HEK293 (cell line): Measurements from ENCODE around the gene CAB39.

Source experiments
- CTCF ChIP-seq: fragments of 450-650 bp; formaldehyde crosslinking; IDR thresholded peaks from 2 replicates; pipeline ENCODE4 v1.5.1; 2016; ENCODE audit warnings: missing biosample characterization, missing genetic modification characterization
- HOXA7 ChIP-seq: sonication (generic); formaldehyde crosslinking; IDR thresholded peaks from 2 replicates; pipeline ENCODE4 v1.8.1; 2022; ENCODE audit warnings: missing genetic modification reagents, borderline replicate concordance
- REST ChIP-seq: fragments of 450-650 bp; formaldehyde crosslinking; IDR thresholded peaks from 2 replicates; pipeline ENCODE4 v1.5.1; 2016; ENCODE audit warnings: missing biosample characterization, missing genetic modification characterization
- SETDB1 ChIP-seq: IDR thresholded peaks from one replicate; pipeline ENCODE4 v1.6.1; 2017; ENCODE audit warnings: mild to moderate bottlenecking, low read length, moderate library complexity, mixed read lengths; ENCODE audit not compliant: insufficient read length
- WT1 ChIP-seq: fragments of 450-650 bp; formaldehyde crosslinking; IDR thresholded peaks from 2 replicates; pipeline ENCODE4 v1.5.1; 2016; ENCODE audit warnings: missing biosample characterization, missing genetic modification characterization
- YY1 ChIP-seq: fragments of 450-650 bp; formaldehyde crosslinking; IDR thresholded peaks from 2 replicates; pipeline ENCODE4 v1.5.1; 2018; ENCODE audit warnings: missing biosample characterization, missing genetic modification characterization
- YY2 ChIP-seq: fragments of 450-650 bp; formaldehyde crosslinking; IDR thresholded peaks from 2 replicates; pipeline ENCODE4 v1.5.1; 2016; ENCODE audit warnings: missing biosample characterization, missing genetic modification characterization
- ZBTB7A ChIP-seq: fragments of 450-650 bp; formaldehyde crosslinking; IDR thresholded peaks from 2 replicates; pipeline ENCODE4 v1.5.1; 2016; ENCODE audit warnings: low read depth, missing biosample characterization, missing genetic modification characterization
- ZNF274 ChIP-seq, 2 experiments: fragments of 200-500 bp in 1 of 2; fragments of 450-650 bp in 1 of 2; sonication (Bioruptor generic) in 1 of 2; formaldehyde crosslinking in 1 of 2; IDR thresholded peaks; 2 replicates each; pipeline versions ENCODE4 v1.5.1 to v1.6.1; 2014 to 2016; ENCODE audit warnings: borderline replicate concordance in 1 of 2, inconsistent platforms in 1 of 2, low read length in 1 of 2, missing biosample characterization in 1 of 2, missing genetic modification characterization in 1 of 2
- ZNF302 ChIP-seq: fragments of 450-650 bp; formaldehyde crosslinking; IDR thresholded peaks from 2 replicates; pipeline ENCODE4 v1.5.1; 2016; ENCODE audit warnings: missing biosample characterization, missing genetic modification characterization, low read depth
- ZNF580 ChIP-seq: fragments of 450-650 bp; formaldehyde crosslinking; IDR thresholded peaks from 2 replicates; pipeline ENCODE4 v1.5.1; 2016; ENCODE audit warnings: missing biosample characterization, missing genetic modification characterization
- ZNF792 ChIP-seq: fragments of 450-650 bp; formaldehyde crosslinking; IDR thresholded peaks from 2 replicates; pipeline ENCODE4 v1.5.1; 2016; ENCODE audit warnings: missing biosample characterization, missing genetic modification characterization
- ZSCAN30 ChIP-seq: fragments of 450-650 bp; IDR thresholded peaks from 2 replicates; pipeline ENCODE4 v1.5.1; 2018; ENCODE audit warnings: missing biosample characterization, mild to moderate bottlenecking, missing genetic modification characterization, moderate library complexity
- TF ChIP-seq, protein P1 (sequence below): fragments of 450-650 bp; formaldehyde crosslinking; IDR thresholded peaks from 2 replicates; pipeline ENCODE4 v1.5.1; 2016; ENCODE audit warnings: missing biosample characterization, missing genetic modification characterization, low read depth

DNA sequence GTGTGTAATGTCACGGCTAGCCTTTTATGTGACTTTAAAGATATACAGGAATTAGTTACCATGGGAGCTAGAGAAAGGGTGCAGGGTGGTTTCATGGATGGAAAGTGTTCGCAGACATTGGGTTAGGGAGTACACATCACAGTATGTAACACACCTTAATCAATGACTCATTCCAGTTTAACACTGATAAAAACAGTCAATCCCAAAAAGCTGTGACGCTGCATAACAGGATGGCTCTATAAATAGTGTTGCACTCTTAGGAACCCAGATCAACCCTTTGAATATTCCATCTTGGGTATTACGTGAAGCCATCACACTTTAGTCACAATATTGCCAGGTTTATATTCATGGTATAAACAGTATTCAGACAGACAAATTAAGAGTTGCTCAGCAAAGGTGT is 33.6 kb downstream of the CAB39 start:
- TF ChIP-seq CTCF (tag by site-specific recombination) (no peak), SETDB1 (no peak), ZBTB7A (no peak), ZSCAN30 (tag by site-specific recombination) (no peak), ZNF580 (no peak), REST (tag by site-specific recombination) (no peak), ZNF792 (tag by site-specific recombination) (no peak), ZNF274 (IDR thresholded peaks at IDR 0.05; ENCODE audit: low read length) (no peak), ZNF274 (tag by site-specific recombination; IDR thresholded peaks at IDR 0.05; ENCODE audit: borderline replicate concordance) (no peak), YY2 (tag by site-specific recombination) (no peak), WT1 (tag by site-specific recombination) (no peak), ZNF302 (tag by site-specific recombination) (no peak), HOXA7 (CRISPR knock-in tag) (no peak), YY1 (no peak)
- TF ChIP-seq, protein P1, sequence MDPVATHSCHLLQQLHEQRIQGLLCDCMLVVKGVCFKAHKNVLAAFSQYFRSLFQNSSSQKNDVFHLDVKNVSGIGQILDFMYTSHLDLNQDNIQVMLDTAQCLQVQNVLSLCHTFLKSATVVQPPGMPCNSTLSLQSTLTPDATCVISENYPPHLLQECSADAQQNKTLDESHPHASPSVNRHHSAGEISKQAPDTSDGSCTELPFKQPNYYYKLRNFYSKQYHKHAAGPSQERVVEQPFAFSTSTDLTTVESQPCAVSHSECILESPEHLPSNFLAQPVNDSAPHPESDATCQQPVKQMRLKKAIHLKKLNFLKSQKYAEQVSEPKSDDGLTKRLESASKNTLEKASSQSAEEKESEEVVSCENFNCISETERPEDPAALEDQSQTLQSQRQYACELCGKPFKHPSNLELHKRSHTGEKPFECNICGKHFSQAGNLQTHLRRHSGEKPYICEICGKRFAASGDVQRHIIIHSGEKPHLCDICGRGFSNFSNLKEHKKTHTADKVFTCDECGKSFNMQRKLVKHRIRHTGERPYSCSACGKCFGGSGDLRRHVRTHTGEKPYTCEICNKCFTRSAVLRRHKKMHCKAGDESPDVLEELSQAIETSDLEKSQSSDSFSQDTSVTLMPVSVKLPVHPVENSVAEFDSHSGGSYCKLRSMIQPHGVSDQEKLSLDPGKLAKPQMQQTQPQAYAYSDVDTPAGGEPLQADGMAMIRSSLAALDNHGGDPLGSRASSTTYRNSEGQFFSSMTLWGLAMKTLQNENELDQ: no peak
